Trophoblast cell (in vitro differentiated cells and primary cell): ENCODE results near the gene LDB2.
"Not testable (repeated sequence)": the region's sequence is repeated elsewhere in the genome, so short reads cannot be mapped to it uniquely, and the experiment has no call there.

ENCODE experiments used
- DNase-seq, 2 donors: peaks; one replicate each; pipeline ENCODE4 v3.0.0-alpha.2; 2016
- H2AFZ ChIP-seq: 2 replicates; pipeline ENCODE4 v1.6.1; 2013; ENCODE audit warnings: low read length, moderate library complexity, mild to moderate bottlenecking; ENCODE audit not compliant: insufficient read depth, poor library complexity
- H2AK5ac ChIP-seq: 2 replicates; pipeline ENCODE4 v1.6.1; 2013; ENCODE audit warnings: mild to moderate bottlenecking, low read length
- H2BK120ac ChIP-seq: 2 replicates; pipeline ENCODE4 v1.6.1; 2013; ENCODE audit warnings: low read length, mild to moderate bottlenecking, moderate library complexity; ENCODE audit not compliant: insufficient read depth, poor library complexity
- H2BK12ac ChIP-seq: 2 replicates; pipeline ENCODE4 v1.6.1; 2013; ENCODE audit warnings: mild to moderate bottlenecking, low read length, moderate library complexity
- H2BK5ac ChIP-seq: 2 replicates; pipeline ENCODE4 v1.6.1; 2013; ENCODE audit warnings: low read length, low read depth, moderate library complexity, mild to moderate bottlenecking; ENCODE audit not compliant: poor library complexity
- H3K14ac ChIP-seq: 2 replicates; pipeline ENCODE4 v1.6.1; 2013; ENCODE audit warnings: mild to moderate bottlenecking, low read length
- H3K18ac ChIP-seq: 2 replicates; pipeline ENCODE4 v1.6.1; 2013; ENCODE audit warnings: mild to moderate bottlenecking, low read length
- H3K23ac ChIP-seq: 2 replicates; pipeline ENCODE4 v1.6.1; 2013; ENCODE audit warnings: low read length
- H3K27ac ChIP-seq: 2 replicates; pipeline ENCODE4 v1.5.1; 2013; ENCODE audit warnings: low read depth, mild to moderate bottlenecking, inconsistent platforms, low read length, moderate library complexity
- H3K27me3 ChIP-seq: 2 replicates; pipeline ENCODE4 v1.6.1; 2013; ENCODE audit warnings: inconsistent platforms, mild to moderate bottlenecking, low read length, moderate library complexity; ENCODE audit not compliant: insufficient read depth
- H3K36me3 ChIP-seq, 2 experiments: 1 replicate in 1 of 2; 2 replicates in 1 of 2; pipeline ENCODE4 v1.6.1; 2013; ENCODE audit warnings: low read length in 2 of 2, mild to moderate bottlenecking in 2 of 2, moderate library complexity in 1 of 2; ENCODE audit not compliant: insufficient read depth in 2 of 2, control insufficient read depth in 1 of 2
- H3K4ac ChIP-seq: 2 replicates; pipeline ENCODE4 v1.6.1; 2013; ENCODE audit warnings: low read depth, mild to moderate bottlenecking, low read length, moderate library complexity
- H3K4me1 ChIP-seq, 2 experiments: 1 replicate in 1 of 2; 2 replicates in 1 of 2; pipeline ENCODE4 v1.6.1; 2013; ENCODE audit warnings: low read length in 2 of 2, mild to moderate bottlenecking in 2 of 2, moderate library complexity in 1 of 2; ENCODE audit not compliant: insufficient read depth in 2 of 2, control insufficient read depth in 1 of 2
- H3K4me2 ChIP-seq: 2 replicates; pipeline ENCODE4 v1.6.1; 2013; ENCODE audit warnings: inconsistent platforms, mild to moderate bottlenecking, low read length, moderate library complexity
- H3K4me3 ChIP-seq: 2 replicates; pipeline ENCODE4 v1.5.1; 2013; ENCODE audit warnings: mild to moderate bottlenecking, low read depth, low read length, inconsistent platforms
- H3K79me1 ChIP-seq: one replicate; pipeline ENCODE4 v1.6.1; 2013; ENCODE audit warnings: low read length
- H3K79me2 ChIP-seq: 2 replicates; pipeline ENCODE4 v1.6.1; 2013; ENCODE audit warnings: low read length, mild to moderate bottlenecking; ENCODE audit not compliant: control insufficient read depth, insufficient read depth, poor library complexity
- H3K9ac ChIP-seq: 2 replicates; pipeline ENCODE4 v1.6.1; 2013; ENCODE audit warnings: mild to moderate bottlenecking, low read length
- H3K9me3 ChIP-seq: 2 replicates; pipeline ENCODE4 v1.6.1; 2013; ENCODE audit warnings: low read depth, mild to moderate bottlenecking, control low read depth, inconsistent platforms, low read length; ENCODE audit not compliant: insufficient read depth
- H4K12ac ChIP-seq: 2 replicates; pipeline ENCODE4 v1.6.1; 2013; ENCODE audit warnings: low read depth, mild to moderate bottlenecking, low read length, moderate library complexity
- H4K8ac ChIP-seq: 2 replicates; pipeline ENCODE4 v1.6.1; 2013; ENCODE audit warnings: low read depth, mild to moderate bottlenecking, low read length, moderate library complexity
- H4K91ac ChIP-seq: one replicate; pipeline ENCODE4 v1.6.1; 2013; ENCODE audit warnings: low read depth, mild to moderate bottlenecking, low read length, moderate library complexity
- WGBS: extraction: QIAGEN DNeasy Blood & Tissue Kit; methylation state at CpG from one replicate; pipeline ENCODE4 v1.1.7; 2013; ENCODE audit warnings: missing lambda C conversion rate; ENCODE audit not compliant: insufficient read length, insufficient coverage; ENCODE audit errors: extremely low coverage; 5-methylcytosine and 5-hydroxymethylcytosine counted together

Gene LDB2

DNA sequence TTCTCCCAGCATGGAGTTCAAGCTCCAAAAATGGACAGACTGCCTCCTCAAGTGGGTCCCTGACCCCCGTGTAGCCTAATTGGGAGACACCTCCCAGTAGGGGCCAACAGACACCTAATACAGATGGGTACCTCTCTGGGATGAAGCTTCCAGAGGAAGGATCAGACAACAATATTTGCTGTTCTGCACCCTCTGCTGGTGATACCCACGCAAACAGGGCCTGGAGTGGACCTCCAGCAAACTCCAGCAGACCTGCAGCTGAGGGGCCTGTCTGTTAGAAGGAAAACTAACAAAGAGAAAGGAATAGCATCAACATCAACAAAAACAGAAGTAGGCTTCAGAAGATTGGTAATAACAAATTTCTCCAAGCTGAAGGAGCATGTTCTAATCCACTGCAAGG, 269.2 kb downstream of the LDB2 start:
- H3K36me3 ChIP-seq, H2AK5ac ChIP-seq, H3K4me2 ChIP-seq, H3K79me2 ChIP-seq, H4K12ac ChIP-seq, H2BK5ac ChIP-seq, H2BK12ac ChIP-seq, H2AFZ ChIP-seq, H4K91ac ChIP-seq, H4K8ac ChIP-seq, H3K4me1 ChIP-seq, H3K4ac ChIP-seq, DNase-seq, H3K9ac ChIP-seq, H3K27ac ChIP-seq, H3K27me3 ChIP-seq, H3K18ac ChIP-seq, H3K79me1 ChIP-seq, H2BK120ac ChIP-seq, H3K4me3 ChIP-seq, H3K14ac ChIP-seq, H3K9me3 ChIP-seq, H3K23ac ChIP-seq: not testable (repeated sequence)
- WGBS = no CpG with 5 or more reads among the region's 2 CpGs

DNA sequence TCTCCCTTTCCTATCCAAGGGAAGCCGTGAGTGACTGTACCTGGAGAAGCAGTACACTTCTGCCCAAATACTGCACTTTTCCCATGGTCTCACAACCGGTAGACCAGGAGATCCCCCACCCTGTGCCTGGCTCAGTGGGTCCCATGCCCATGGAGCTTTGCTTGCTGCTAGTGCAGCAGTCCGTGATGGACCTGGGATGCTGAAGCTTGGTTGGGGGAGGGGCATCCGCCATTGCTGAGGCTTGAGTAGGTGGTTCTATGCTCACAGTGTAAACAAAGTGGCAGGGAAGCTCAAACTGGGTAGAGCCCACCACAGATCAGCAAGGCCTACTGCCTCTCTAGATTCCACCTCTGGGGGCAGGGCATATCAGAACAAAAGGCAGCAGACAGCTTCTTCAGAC, 269.6 kb downstream of the LDB2 start:
- H3K14ac ChIP-seq, H3K36me3 ChIP-seq, H2BK12ac ChIP-seq, H3K27me3 ChIP-seq, H2BK5ac ChIP-seq, H2BK120ac ChIP-seq, H3K23ac ChIP-seq, H3K79me1 ChIP-seq, H3K9me3 ChIP-seq, H4K12ac ChIP-seq, H4K8ac ChIP-seq, H2AFZ ChIP-seq, H2AK5ac ChIP-seq, H3K4me1 ChIP-seq, H3K4ac ChIP-seq, DNase-seq, H3K79me2 ChIP-seq, H3K27ac ChIP-seq, H3K9ac ChIP-seq, H3K4me2 ChIP-seq, H3K18ac ChIP-seq, H3K4me3 ChIP-seq: not testable (repeated sequence)
- H4K91ac ChIP-seq = peak overlapping the region; percentile 3
- WGBS = no CpG with 5 or more reads among the region's 4 CpGs

DNA sequence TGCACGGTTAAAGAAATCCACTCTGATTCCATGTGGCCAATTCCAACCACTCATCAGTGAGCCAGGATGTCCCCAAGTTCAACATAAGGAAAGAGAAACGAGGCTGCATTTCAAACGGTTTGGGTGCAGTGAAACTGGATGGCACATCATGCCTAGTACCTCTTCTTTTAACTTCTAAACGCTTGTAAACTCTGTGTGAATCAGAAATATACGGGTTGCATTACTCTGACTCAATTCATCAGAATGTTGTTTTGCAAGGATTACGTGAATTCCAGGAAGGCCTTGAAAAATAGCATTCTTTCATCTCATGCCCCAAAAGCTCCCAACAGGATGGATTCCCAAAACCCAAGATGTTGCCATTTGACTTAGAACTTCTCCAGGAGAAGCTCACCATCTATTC, 270.4 kb downstream of the LDB2 start:
- H3K4ac ChIP-seq = no peak overlapping the region
- no peaks in the 10 kb centered on the region for H3K27me3 ChIP-seq
- no peak overlapping the region for H3K14ac ChIP-seq
- no peaks in the 10 kb centered on the region for H3K79me2 ChIP-seq
- no peak overlapping the region for H2BK5ac ChIP-seq
- H4K8ac ChIP-seq = no peak overlapping the region
- H3K9me3 ChIP-seq = peaks cover 2% of the 10 kb centered on the region
- peak; percentile 17 to 88 for DNase-seq
- WGBS = no CpG with 5 or more reads among the region's 6 CpGs
- peaks cover 2 to 3% of the 10 kb centered on the region in 2 experiments for H3K4me1 ChIP-seq
- H3K36me3 ChIP-seq = no peaks in the 10 kb centered on the region
- H3K18ac ChIP-seq = no peak overlapping the region
- H3K23ac ChIP-seq = no peak overlapping the region
- H2AFZ ChIP-seq = no peak overlapping the region
- no peak overlapping the region for H4K91ac ChIP-seq
- no peak overlapping the region for H2BK12ac ChIP-seq
- no peak overlapping the region for H3K4me3 ChIP-seq
- no peak overlapping the region for H3K9ac ChIP-seq
- H3K79me1 ChIP-seq = no peaks in the 10 kb centered on the region
- H3K4me2 ChIP-seq = no peak overlapping the region
- no peak overlapping the region for H4K12ac ChIP-seq
- H3K27ac ChIP-seq = no peak overlapping the region
- no peak overlapping the region for H2AK5ac ChIP-seq
- no peak overlapping the region for H2BK120ac ChIP-seq

DNA sequence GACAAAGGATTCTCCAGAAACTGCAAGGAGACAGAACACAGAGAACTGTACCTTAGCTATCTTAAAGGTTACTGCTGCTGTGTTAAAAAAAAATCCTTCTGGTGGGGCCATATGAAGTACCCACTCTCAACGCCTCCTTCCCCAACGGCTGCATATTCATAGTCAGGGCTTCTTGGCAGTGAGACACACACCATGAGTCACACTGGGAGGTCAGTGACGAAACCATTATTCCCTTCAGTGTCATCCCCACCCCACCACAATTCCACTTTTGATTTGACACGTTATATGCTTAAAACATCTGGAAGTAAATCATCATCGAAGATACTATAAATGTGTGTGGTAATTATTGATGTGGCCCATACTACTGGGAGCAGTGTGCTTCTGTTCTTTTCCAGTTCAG, 271.5 kb downstream of the LDB2 start:
- WGBS = no CpG with 5 or more reads among the region's 5 CpGs
- peak; percentile 4 to 48 for DNase-seq
- Histone ChIP-seq H3K18ac (no peak overlapping the region), H4K8ac (no peak overlapping the region), H2BK5ac (no peak overlapping the region), H2AK5ac (no peak overlapping the region), H4K91ac (no peak overlapping the region), H3K4me2 (no peak overlapping the region), H3K14ac (no peak overlapping the region), H3K79me2 (no peaks in the 10 kb centered on the region), H3K9me3 (peaks cover 2% of the 10 kb centered on the region), H2BK120ac (no peak overlapping the region), H3K79me1 (no peaks in the 10 kb centered on the region), H4K12ac (no peak overlapping the region), H3K36me3 (no peaks in the 10 kb centered on the region), H3K27ac (no peak overlapping the region), H3K4me1 (peaks cover 2 to 3% of the 10 kb centered on the region in 2 experiments), H2AFZ (no peak overlapping the region), H2BK12ac (no peak overlapping the region), H3K27me3 (no peaks in the 10 kb centered on the region), H3K23ac (no peak overlapping the region), H3K4me3 (no peak overlapping the region), H3K4ac (no peak overlapping the region), H3K9ac (no peak overlapping the region)
